Neural progenitor cell (in vitro differentiated cells): Measurements from ENCODE around the gene SPIRE1.

Experiments used
- CTCF ChIP-seq: fragments of 200-600 bp; sonication (generic); IDR thresholded peaks from 2 replicates; pipeline ENCODE4 v1.5.1; 2017; ENCODE audit warnings: antibody characterized with exemption, mild to moderate bottlenecking
- EZH2 ChIP-seq: fragments of 200-600 bp; sonication (generic); IDR thresholded peaks from 2 replicates; pipeline ENCODE4 v1.6.1; 2017; ENCODE audit warnings: antibody characterized with exemption, mild to moderate bottlenecking, moderate library complexity
- EZH2phosphoT487 ChIP-seq: fragments of 200-600 bp; sonication (generic); IDR thresholded peaks from 2 replicates; pipeline ENCODE4 v1.6.1; 2017; ENCODE audit warnings: antibody characterized with exemption

- no peak for TF ChIP-seq CTCF
- no peak for TF ChIP-seq EZH2
- TF ChIP-seq EZH2phosphoT487: no peak
Observed at GRCh38 chr18:12464731-12465130, 193.2 kb downstream of the SPIRE1 start.
